Keratinocyte (primary cell): ENCODE data around the gene ZDHHC3.

ENCODE experiments used
- EZH2 ChIP-seq: IDR thresholded peaks from one replicate; pipeline ENCODE4 v1.6.1; 2012; ENCODE audit warnings: inconsistent platforms, mild to moderate bottlenecking, low read length, moderate library complexity
- TF ChIP-seq, protein P1 (sequence below), 3 experiments: IDR thresholded peaks in 1 of 3; conservative IDR thresholded peaks in 1 of 3; optimal IDR thresholded peaks in 1 of 3; 2 replicates in 2 of 3; 3 replicates in 1 of 3; pipeline versions ENCODE3 to v1.5.1; 2011; ENCODE audit warnings: low read length in 3 of 3, mild to moderate bottlenecking in 3 of 3, moderate library complexity in 2 of 3, control low read depth in 1 of 3, inconsistent platforms in 1 of 3; ENCODE audit not compliant: insufficient read depth in 2 of 3; ENCODE audit errors: extremely low read depth in 1 of 3

DNA sequence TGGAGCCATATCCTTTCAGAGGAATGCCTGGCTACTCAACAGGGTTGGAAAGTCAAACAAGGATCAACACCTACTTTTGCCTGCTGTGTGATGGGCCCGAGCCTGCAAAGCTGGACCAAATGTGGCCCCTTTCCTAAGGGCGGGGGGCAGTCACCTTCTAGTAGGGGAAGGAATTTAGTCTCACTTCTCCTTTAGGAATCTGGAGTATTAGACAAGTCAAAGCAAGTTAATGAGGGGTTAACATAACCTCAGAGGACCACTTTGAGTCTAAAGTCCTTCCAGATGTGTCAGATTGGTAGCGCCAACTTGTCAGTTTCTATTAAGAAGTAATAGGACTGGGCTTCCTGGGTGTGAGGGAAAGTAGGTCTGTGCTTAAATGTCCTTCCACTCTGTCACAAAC lies 6.8 kb upstream of the ZDHHC3 start:
- TF ChIP-seq, protein P1, sequence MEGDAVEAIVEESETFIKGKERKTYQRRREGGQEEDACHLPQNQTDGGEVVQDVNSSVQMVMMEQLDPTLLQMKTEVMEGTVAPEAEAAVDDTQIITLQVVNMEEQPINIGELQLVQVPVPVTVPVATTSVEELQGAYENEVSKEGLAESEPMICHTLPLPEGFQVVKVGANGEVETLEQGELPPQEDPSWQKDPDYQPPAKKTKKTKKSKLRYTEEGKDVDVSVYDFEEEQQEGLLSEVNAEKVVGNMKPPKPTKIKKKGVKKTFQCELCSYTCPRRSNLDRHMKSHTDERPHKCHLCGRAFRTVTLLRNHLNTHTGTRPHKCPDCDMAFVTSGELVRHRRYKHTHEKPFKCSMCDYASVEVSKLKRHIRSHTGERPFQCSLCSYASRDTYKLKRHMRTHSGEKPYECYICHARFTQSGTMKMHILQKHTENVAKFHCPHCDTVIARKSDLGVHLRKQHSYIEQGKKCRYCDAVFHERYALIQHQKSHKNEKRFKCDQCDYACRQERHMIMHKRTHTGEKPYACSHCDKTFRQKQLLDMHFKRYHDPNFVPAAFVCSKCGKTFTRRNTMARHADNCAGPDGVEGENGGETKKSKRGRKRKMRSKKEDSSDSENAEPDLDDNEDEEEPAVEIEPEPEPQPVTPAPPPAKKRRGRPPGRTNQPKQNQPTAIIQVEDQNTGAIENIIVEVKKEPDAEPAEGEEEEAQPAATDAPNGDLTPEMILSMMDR (optimal IDR thresholded peaks at IDR 0.05 in 1 of 3, IDR thresholded peaks at IDR 0.05 in 1 of 3, conservative IDR thresholded peaks at IDR 0.05 in 1 of 3; ENCODE audit: extremely low read depth in 1 of 3, insufficient read depth in 2 of 3, low read length in 3 of 3): no peak
- TF ChIP-seq EZH2: no peak
